CD4-positive, CD25-positive, alpha-beta regulatory T cell (primary cell): Measurements from ENCODE around the gene MMP14. TPM values are rescaled to one million over a fixed set of nuclear protein-coding genes. Genes with fewer than 3 reads are reported as not detected.

Source experiments
- ATAC-seq, 2 donors: fragments of 150-1000 bp; cut with Tn5 transposase; one replicate each; pipeline ENCODE4 v1.10.0; 2021; ENCODE audit warnings: low read depth in 2 of 2, moderate number of reproducible peaks in 2 of 2, moderate library complexity in 1 of 2
- DNase-seq, 3 donors: peaks; one replicate each; pipeline versions ENCODE4 v3.0.0 to v3.0.0-alpha.2; 2012 to 2022; ENCODE audit warnings: mixed read lengths in 1 of 3
- H3K27ac ChIP-seq: one replicate; pipeline ENCODE4 v1.7.0; 2013; ENCODE audit warnings: mild to moderate bottlenecking, low read length; ENCODE audit not compliant: insufficient read depth, poor library complexity, severe bottlenecking
- H3K27me3 ChIP-seq: one replicate; pipeline ENCODE4 v1.7.0; 2013; ENCODE audit warnings: low read length; ENCODE audit not compliant: control insufficient read depth, insufficient read depth
- H3K36me3 ChIP-seq: one replicate; pipeline ENCODE4 v1.7.0; 2013; ENCODE audit warnings: mild to moderate bottlenecking, low read length, moderate library complexity; ENCODE audit not compliant: control insufficient read depth, insufficient read depth
- H3K4me1 ChIP-seq: 2 replicates; pipeline ENCODE4 v1.7.0; 2013; ENCODE audit warnings: mild to moderate bottlenecking, low read length; ENCODE audit not compliant: insufficient read depth, control insufficient read depth, poor library complexity, severe bottlenecking
- H3K4me3 ChIP-seq: one replicate; pipeline ENCODE4 v1.7.0; 2013; ENCODE audit warnings: low read depth, mild to moderate bottlenecking, low read length, moderate library complexity
- H3K9me3 ChIP-seq, 2 experiments: 1 replicate in 1 of 2; 2 replicates in 1 of 2; pipeline ENCODE4 v1.7.0; 2013; ENCODE audit warnings: low read length in 2 of 2, mild to moderate bottlenecking in 1 of 2, moderate library complexity in 1 of 2; ENCODE audit not compliant: control insufficient read depth in 2 of 2
- H3K27ac Mint-ChIP-seq, 3 donors: one replicate each; pipeline ENCODE4 v1.8.0; 2020 to 2022; ENCODE audit warnings: mild to moderate bottlenecking in 3 of 3, mixed read lengths in 3 of 3, moderate library complexity in 2 of 3
- H3K27me3 Mint-ChIP-seq: one replicate; pipeline ENCODE4 v1.8.0; 2022; ENCODE audit warnings: mild to moderate bottlenecking, mixed read lengths
- H3K36me3 Mint-ChIP-seq: one replicate; pipeline ENCODE4 v1.8.0; 2020; ENCODE audit warnings: mixed read lengths
- H3K4me1 Mint-ChIP-seq, 4 donors: one replicate each; pipeline ENCODE4 v1.8.0; 2020 to 2022; ENCODE audit warnings: mixed read lengths in 4 of 4, mild to moderate bottlenecking in 1 of 4
- H3K4me3 Mint-ChIP-seq, 4 donors: one replicate each; pipeline ENCODE4 v1.8.0; 2020 to 2022; ENCODE audit warnings: mild to moderate bottlenecking in 4 of 4, mixed read lengths in 4 of 4, moderate library complexity in 3 of 4
- H3K9me3 Mint-ChIP-seq, 7 donors: one replicate each; pipeline ENCODE4 v1.8.0; 2020 to 2022; ENCODE audit warnings: mixed read lengths in 7 of 7, mild to moderate bottlenecking in 3 of 7, moderate library complexity in 2 of 7
- polyA plus RNA-seq, 4 donors: library from polyadenylated mRNA; unstranded; fragments of 300-500 nt; fragmentation: Illumina TruSeq; gene quantifications; one replicate each; pipeline ENCODE4 v1.2.3, GENCODE V29; 2021
- total RNA-seq: library from RNA; stranded (reverse); gene quantifications from one replicate; pipeline ENCODE4 v1.2.3, GENCODE V29; 2022

MMP14 gene
- total and polyA plus RNA-seq, 5 donors from 2014 or later, result 1.0 TPM; not detected in 4

DNA sequence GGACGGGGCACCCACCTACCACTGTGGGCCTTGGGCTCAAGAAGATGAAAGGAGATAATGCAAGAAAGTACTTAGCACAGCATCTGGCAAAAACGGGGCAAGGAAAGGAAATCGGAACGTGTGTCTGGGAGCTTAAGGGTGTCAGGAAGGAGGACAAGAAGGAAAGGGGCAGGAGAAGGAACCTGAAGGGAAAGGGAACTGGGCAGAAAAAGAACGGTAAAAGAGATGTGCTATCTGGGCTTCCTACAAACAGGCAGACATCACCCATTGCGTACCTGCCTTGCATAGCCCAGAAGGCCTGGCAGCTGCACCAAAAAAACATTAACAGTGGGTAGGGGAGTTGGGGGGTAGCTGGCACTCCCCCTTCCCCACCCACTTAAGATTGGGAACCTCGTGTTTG, 45.7 kb downstream of the MMP14 start:
- Mint-ChIP-seq H3K4me3 (peak overlapping the region in 1 of 4 donors; percentile 4), H3K27ac (peak overlapping the region in 1 of 3 donors; percentile 81), H3K36me3 (peaks cover 21% of the 10 kb centered on the region), H3K9me3 (peaks cover 0 to under 1% (median 0%) of the 10 kb centered on the region in 7 donors), H3K27me3 (no peaks in the 10 kb centered on the region), H3K4me1 (peaks cover under 1 to 53% (median 18%) of the 10 kb centered on the region in 4 donors)
- Histone ChIP-seq H3K4me1 (peaks cover 13% of the 10 kb centered on the region), H3K27me3 (no peaks in the 10 kb centered on the region), H3K9me3 (no peaks in the 10 kb centered on the region), H3K36me3 (peaks cover 28% of the 10 kb centered on the region), H3K27ac (no peak overlapping the region), H3K4me3 (no peak overlapping the region)
- ATAC-seq (no peak), DNase-seq (no peak)

DNA sequence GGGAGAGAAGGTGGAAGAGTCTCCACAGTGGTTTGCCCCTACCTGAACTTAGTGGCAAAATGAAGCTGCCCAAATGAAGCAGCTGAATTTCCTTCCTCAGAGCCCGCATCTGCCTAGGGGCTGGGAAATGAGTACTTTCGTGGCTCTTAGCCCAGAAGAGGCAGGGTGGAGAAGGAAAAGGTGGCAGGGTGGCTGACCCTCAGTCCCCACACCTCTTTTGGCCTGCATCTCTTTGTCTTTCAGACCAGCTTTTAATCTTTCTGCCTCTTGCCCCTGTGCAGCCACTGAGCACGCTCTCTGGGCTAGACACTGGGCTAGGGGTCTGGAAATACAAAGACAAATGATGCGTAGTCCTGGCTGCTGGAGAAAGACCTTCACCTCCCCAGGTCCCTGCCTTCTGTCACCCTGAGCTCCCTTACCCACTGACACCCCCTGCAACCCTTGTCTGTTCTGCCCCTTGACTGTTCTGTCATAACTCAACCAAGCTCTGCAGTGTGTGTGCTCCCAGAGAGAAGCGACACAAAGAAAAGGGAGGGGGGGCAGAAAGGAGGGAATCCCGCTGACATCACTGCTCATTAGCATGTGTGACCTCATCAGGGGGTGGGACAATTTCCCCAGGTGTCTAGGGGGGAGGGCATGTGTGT, 46.3 kb downstream of the MMP14 start:
- Mint-ChIP-seq H3K9me3 (peaks cover 0 to 1% (median 0%) of the 10 kb centered on the region in 7 donors), H3K36me3 (peaks cover 19% of the 10 kb centered on the region), H3K4me1 (peaks cover 5 to 56% (median 23%) of the 10 kb centered on the region in 4 donors), H3K4me3 (peak overlapping the region in 2 of 4 donors; percentile 4 to 76), H3K27ac (peak overlapping the region in 2 of 3 donors; percentile 63 to 98), H3K27me3 (no peaks in the 10 kb centered on the region)
- H3K27ac ChIP-seq, result no peak overlapping the region
- ATAC-seq, result no peak
- peaks cover 18% of the 10 kb centered on the region for H3K4me1 ChIP-seq
- H3K27me3 ChIP-seq, result no peaks in the 10 kb centered on the region
- H3K9me3 ChIP-seq, result no peaks in the 10 kb centered on the region
- H3K4me3 ChIP-seq, result no peak overlapping the region
- DNase-seq, result peak in 1 of 3 donors; percentile 38
- H3K36me3 ChIP-seq, result peaks cover 22% of the 10 kb centered on the region

DNA sequence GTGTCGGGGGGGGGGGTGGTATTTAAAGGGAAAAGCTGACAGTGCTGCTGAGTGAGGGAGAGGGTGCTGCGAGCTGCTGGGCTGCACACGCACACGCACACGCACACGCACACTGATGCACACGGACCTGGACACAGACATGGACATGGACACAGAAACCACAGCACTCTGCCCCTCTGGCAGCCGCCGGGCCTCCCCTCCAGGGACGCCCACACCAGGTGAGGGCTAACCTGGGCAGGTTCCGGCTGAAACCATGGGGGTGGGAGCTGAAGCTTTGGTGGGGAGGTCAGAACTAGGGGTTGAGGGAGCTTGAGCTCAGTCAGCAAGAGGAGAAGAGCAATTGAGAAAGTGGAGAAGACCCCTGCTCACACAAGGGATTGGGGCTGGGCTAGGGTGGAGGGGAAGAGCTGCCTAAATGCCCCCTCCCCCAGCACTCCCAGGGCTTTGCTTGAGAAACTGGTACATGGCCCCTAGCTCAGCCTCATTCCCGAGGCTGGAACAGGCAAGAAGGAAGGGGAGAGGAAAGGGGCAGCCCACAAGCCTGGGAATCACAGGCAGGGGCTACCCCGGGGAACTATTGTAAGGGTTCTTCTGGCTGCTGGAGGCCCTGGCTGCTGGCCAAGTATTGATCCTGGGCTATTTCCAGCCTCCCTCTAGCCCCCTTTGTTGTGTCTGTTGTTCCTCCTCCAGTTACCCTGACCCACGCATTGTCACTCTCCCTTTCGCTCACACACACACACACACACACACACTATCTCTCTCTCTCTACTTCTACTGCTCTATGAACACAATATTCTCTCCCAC, 47.0 kb downstream of the MMP14 start, which contains the start of gene REM2:
Gene REM2 (plus strand): TSS at position 50 of the 804 bp plus-strand sequence. CDS start 66 bp downstream, at position 116.
- Mint-ChIP-seq H3K36me3 (peaks cover 12% of the 10 kb centered on the region), H3K27me3 (no peaks in the 10 kb centered on the region), H3K27ac (peak within 1 kb of the TSS; percentile 67 to 98 (median 85)), H3K4me1 (peaks cover 5 to 59% (median 26%) of the 10 kb centered on the region in 4 donors), H3K4me3 (peak within 1 kb of the TSS in 3 of 4 donors; percentile 12 to 91 (median 76)), H3K9me3 (peaks cover 0 to 1% (median 0%) of the 10 kb centered on the region in 7 donors)
- H3K4me1 ChIP-seq, result peaks cover 26% of the 10 kb centered on the region
- H3K9me3 ChIP-seq, result no peaks in the 10 kb centered on the region
- H3K27ac ChIP-seq, result no peak within 1 kb of the TSS
- DNase-seq (no peak), ATAC-seq (no peak)
- H3K4me3 ChIP-seq, result no peak within 1 kb of the TSS
- no peaks in the 10 kb centered on the region for H3K27me3 ChIP-seq
- peaks cover 15% of the 10 kb centered on the region for H3K36me3 ChIP-seq

DNA sequence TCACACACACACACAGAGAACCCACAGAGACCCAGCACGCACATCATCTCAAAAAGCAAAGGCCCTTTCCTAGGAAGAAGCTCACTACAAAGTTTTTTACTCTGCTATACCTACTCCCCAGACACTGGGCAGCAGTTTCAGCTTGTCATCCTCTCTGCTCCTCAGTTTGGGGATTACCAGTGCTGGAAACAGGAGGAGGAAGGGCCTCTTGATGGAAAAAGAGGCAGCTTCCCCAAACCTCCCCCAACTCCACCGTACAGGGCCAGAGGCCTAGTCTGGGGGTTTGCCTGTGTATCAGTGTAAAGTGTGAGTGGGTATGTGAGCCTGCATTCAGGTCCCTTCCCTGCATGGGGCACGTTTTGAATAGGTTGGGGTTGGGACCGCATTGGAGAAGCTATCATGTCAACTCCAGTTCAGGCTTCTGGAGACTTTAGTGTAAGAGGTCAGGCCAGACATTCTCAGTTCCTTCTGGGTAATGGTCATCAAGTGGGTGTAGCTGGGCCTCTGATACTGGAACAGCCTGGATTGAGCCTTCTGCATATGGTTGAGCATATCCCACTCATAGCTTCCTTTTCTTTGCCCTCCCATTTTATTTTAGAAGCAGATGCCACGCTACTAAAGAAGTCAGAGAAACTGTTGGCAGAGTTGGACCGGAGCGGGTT, 47.8 kb downstream of the MMP14 start:
- ATAC-seq, result no peak
- peaks cover 0 to 1% (median 0%) of the 10 kb centered on the region in 7 donors for H3K9me3 Mint-ChIP-seq
- no peaks in the 10 kb centered on the region for H3K9me3 ChIP-seq
- H3K4me1 Mint-ChIP-seq, result peaks cover 5 to 64% (median 28%) of the 10 kb centered on the region in 4 donors
- DNase-seq, result no peak
- peaks cover 3% of the 10 kb centered on the region for H3K36me3 Mint-ChIP-seq
- no peaks in the 10 kb centered on the region for H3K27me3 Mint-ChIP-seq
- H3K4me3 Mint-ChIP-seq, result peak overlapping the region in 2 of 4 donors; percentile 73 to 91
- no peak overlapping the region for H3K27ac ChIP-seq
- peaks cover 32% of the 10 kb centered on the region for H3K4me1 ChIP-seq
- H3K4me3 ChIP-seq, result no peak overlapping the region
- H3K27me3 ChIP-seq, result no peaks in the 10 kb centered on the region
- peaks cover 7% of the 10 kb centered on the region for H3K36me3 ChIP-seq
- H3K27ac Mint-ChIP-seq, result peak overlapping the region; percentile 67 to 98 (median 85)

DNA sequence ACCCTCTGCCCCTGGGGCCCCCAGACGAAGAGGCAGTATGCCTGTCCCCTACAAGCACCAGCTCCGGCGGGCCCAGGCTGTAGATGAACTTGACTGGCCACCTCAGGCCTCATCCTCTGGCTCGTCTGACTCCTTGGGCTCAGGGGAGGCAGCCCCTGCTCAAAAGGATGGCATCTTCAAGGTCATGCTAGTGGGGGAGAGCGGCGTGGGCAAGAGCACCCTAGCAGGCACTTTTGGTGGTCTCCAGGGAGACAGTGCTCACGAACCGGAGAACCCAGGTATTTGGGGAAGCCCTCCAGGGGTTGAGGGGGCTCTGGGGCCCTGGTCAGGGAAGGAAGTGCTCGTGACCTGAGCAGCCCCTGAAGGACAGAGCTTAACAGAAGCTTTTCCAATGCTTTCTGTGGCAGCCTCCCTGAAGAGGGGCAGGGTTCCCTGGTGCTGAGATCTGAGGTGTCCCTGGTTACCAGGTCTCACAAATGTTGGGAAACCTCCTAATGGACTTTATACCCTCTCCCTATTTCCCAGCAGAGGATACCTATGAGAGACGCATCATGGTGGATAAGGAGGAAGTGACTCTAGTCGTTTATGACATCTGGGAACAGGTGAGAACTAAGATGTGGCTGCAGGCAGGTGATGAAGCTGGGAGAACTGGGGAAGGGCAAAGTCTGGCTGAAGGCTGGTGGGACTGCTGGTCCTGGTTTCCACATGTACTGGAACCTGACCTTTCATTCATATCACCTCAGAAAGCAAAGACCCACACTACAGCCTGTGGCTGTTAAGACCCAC, 48.5 kb downstream of the MMP14 start:
- Histone ChIP-seq H3K27me3 (no peaks in the 10 kb centered on the region), H3K36me3 (no peaks in the 10 kb centered on the region), H3K27ac (no peak overlapping the region), H3K9me3 (no peaks in the 10 kb centered on the region), H3K4me3 (no peak overlapping the region), H3K4me1 (peaks cover 40% of the 10 kb centered on the region)
- peak overlapping the region; percentile 71 to 95 (median 83) for H3K4me3 Mint-ChIP-seq
- ATAC-seq, result no peak
- peaks cover 0 to 1% (median 0%) of the 10 kb centered on the region in 7 donors for H3K9me3 Mint-ChIP-seq
- peaks cover 5 to 68% (median 32%) of the 10 kb centered on the region in 4 donors for H3K4me1 Mint-ChIP-seq
- no peak for DNase-seq
- H3K27me3 Mint-ChIP-seq, result no peaks in the 10 kb centered on the region
- H3K27ac Mint-ChIP-seq, result peak overlapping the region; percentile 37 to 98 (median 74)
- peaks cover 4% of the 10 kb centered on the region for H3K36me3 Mint-ChIP-seq

DNA sequence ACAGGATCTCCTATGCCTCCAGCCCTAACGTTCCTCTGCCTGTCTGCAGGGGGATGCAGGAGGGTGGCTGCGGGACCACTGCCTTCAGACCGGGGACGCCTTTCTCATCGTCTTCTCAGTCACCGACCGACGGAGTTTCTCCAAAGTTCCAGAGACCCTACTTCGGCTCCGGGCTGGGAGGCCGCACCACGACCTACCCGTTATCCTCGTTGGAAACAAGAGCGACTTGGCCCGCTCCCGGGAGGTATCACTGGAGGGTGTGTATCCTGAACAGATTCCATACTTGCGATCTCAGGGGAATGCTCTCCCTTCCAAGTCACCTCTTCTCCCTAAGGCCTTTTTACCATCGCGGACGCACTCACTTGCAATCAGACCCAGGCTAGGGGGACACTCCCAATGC, 49.6 kb downstream of the MMP14 start:
- H3K27ac Mint-ChIP-seq, result peak overlapping the region; percentile 20 to 98 (median 91)
- H3K9me3 Mint-ChIP-seq, result peaks cover 0 to 1% (median 0%) of the 10 kb centered on the region in 7 donors
- H3K4me3 Mint-ChIP-seq, result peak overlapping the region; percentile 3 to 96 (median 93)
- H3K4me3 ChIP-seq, result peak overlapping the region; percentile 47
- no peaks in the 10 kb centered on the region for H3K27me3 Mint-ChIP-seq
- no peak for ATAC-seq
- H3K27ac ChIP-seq, result peak overlapping the region; percentile 85
- no peaks in the 10 kb centered on the region for H3K27me3 ChIP-seq
- no peaks in the 10 kb centered on the region for H3K36me3 ChIP-seq
- peaks cover 9% of the 10 kb centered on the region for H3K36me3 Mint-ChIP-seq
- peaks cover 5 to 75% (median 38%) of the 10 kb centered on the region in 4 donors for H3K4me1 Mint-ChIP-seq
- H3K4me1 ChIP-seq, result peaks cover 41% of the 10 kb centered on the region
- DNase-seq, result no peak
- H3K9me3 ChIP-seq, result no peaks in the 10 kb centered on the region
